ENCODE data around the gene SYNGR1. TPM values are rescaled to one million over a fixed set of nuclear protein-coding genes. Genes with fewer than 3 reads are reported as not detected.
"Not testable (repeated sequence)": the region's sequence is repeated elsewhere in the genome, so short reads cannot be mapped to it uniquely, and the experiment has no call there.

SYNGR1 gene
- total and polyA plus RNA-seq, 2 of the 8 experiments (the other 6 are each of a cell fraction or from before 2014, with no cell fraction given), result 32.5 to 84.7 TPM

DNA sequence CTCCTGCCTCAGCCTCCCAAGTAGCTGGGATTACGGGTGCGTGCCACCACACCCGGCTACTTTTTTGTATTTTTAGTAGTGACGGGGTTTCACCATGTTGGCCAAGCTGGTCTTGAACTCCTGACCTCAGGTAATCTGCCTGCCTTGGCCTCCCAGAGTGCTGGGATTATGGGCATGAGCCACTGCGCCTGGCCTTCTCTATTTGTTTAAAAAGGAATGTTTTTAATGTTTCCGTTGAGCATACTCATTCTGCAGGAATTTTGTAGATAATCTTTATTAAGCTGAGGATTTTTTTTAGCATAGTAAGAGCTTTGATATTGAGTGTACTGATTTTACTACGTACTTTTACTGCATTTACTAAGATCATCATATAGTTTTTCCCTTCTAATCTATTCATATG, 10.0 kb upstream of the SYNGR1 start:
- not testable (repeated sequence) for H4K20me1 ChIP-seq (replicated peaks in 1 of 2; ENCODE audit: control insufficient read depth in 1 of 2, insufficient read depth in 2 of 2, low read length in 2 of 2); H3K23me2 ChIP-seq (ENCODE audit: low read depth, low read length); H3K4me1 ChIP-seq (replicated peaks in 1 of 4; ENCODE audit: control insufficient read depth in 3 of 4, insufficient read depth in 4 of 4, low read length in 3 of 4); H2BK120ac ChIP-seq (replicated peaks; ENCODE audit: low read depth, low read length); H2BK5ac ChIP-seq (ENCODE audit: low read depth, low read length); H3K4ac ChIP-seq (replicated peaks; ENCODE audit: insufficient read length, low read depth, low read length); H3K9me3 ChIP-seq (ENCODE audit: insufficient read depth in 2 of 2, low read depth in 1 of 2, low read length in 1 of 2); H3K79me2 ChIP-seq (ENCODE audit: control insufficient read depth in 1 of 2, insufficient read depth in 2 of 2, low read length in 2 of 2); H4K5ac ChIP-seq (ENCODE audit: insufficient read length, low read depth, low read length); H3K14ac ChIP-seq (ENCODE audit: insufficient read length); H3K9ac ChIP-seq (replicated peaks in 1 of 4; ENCODE audit: extremely low read depth in 1 of 4, low read depth in 3 of 4, low read length in 3 of 4); H3K4me2 ChIP-seq (ENCODE audit: insufficient read depth in 1 of 2, low read depth in 2 of 2, low read length in 2 of 2); H3K18ac ChIP-seq (ENCODE audit: extremely low read depth, low read length); H3K56ac ChIP-seq (replicated peaks; ENCODE audit: insufficient read length, low read depth, low read length); H2AFZ ChIP-seq (ENCODE audit: low read length); H2BK15ac ChIP-seq (ENCODE audit: low read length); H2BK12ac ChIP-seq (ENCODE audit: low read depth, low read length); H3K23ac ChIP-seq (ENCODE audit: insufficient read length); H3K36me3 ChIP-seq (ENCODE audit: control insufficient read depth in 2 of 4, insufficient read depth in 4 of 4, low read length in 3 of 4); H4K91ac ChIP-seq (replicated peaks; ENCODE audit: insufficient read length, low read length); H3K4me3 ChIP-seq (ENCODE audit: extremely low read depth in 1 of 4, insufficient read depth in 2 of 4, low read depth in 3 of 4, low read length in 4 of 4); H2BK20ac ChIP-seq (ENCODE audit: low read length); FAIRE-seq; H3K27ac ChIP-seq (ENCODE audit: low read depth, low read length); H4K8ac ChIP-seq (ENCODE audit: extremely low read depth, insufficient read depth, low read length); H2AK5ac ChIP-seq (ENCODE audit: low read depth, low read length); DNase-seq (ENCODE audit: low read depth in 1 of 2, low spot score in 2 of 2); H3K27me3 ChIP-seq (replicated peaks in 1 of 4; ENCODE audit: control insufficient read depth in 3 of 4, extremely low read depth in 1 of 4, insufficient read depth in 3 of 4, low read length in 3 of 4); H3K79me1 ChIP-seq (ENCODE audit: low read depth, low read length)
- CTCF ChIA-PET (ENCODE audit: partially characterized antibody), result interaction anchor here (1.0 to 8.1 kb wide), 4 partner anchors 9 to 45 kb away, joined by 3 to 110 read pairs (median 4); no protein-coding TSS in a partner anchor
- WGBS, 2 experiments (ENCODE audit: extremely low coverage in 1 of 2, insufficient coverage in 1 of 2, insufficient read length in 1 of 2, insufficient replicate concordance in 2 of 2, low coverage in 1 of 2, low lambda C conversion rate in 2 of 2, missing lambda C conversion rate in 1 of 2), result 85% methylated on average over 7 of the region's 7 CpGs; no CpG with 5 or more reads in 1 of the 2 experiments
- POLR2A ChIA-PET (ENCODE audit: partially characterized antibody), result interaction anchor here (20.6 kb wide), 1 partner anchor 22 kb away, joined by 472 read pairs; the partner anchor contains the start of gene RPL3
